Right forelimb (tissue), 1 donor: ENCODE data around the gene CRACR2B.
A peak's percentile ranks its signal among the peaks of the same experiment; 100 is the strongest.

Experiments
- DNase-seq: peaks from one replicate; pipeline ENCODE4 v3.0.0-alpha.2; 2018

Gene CRACR2B

GRCh38 chr11:811446-812245 lies 16.1 kb upstream of the CRACR2B start:
- DNase-seq: no peak

- DNase-seq: no peak
Observed at GRCh38 chr11:812390-812789, 15.3 kb upstream of the CRACR2B start.

GRCh38 chr11:813072-813455 lies 14.7 kb upstream of the CRACR2B start:
- DNase-seq: no peak

DNA sequence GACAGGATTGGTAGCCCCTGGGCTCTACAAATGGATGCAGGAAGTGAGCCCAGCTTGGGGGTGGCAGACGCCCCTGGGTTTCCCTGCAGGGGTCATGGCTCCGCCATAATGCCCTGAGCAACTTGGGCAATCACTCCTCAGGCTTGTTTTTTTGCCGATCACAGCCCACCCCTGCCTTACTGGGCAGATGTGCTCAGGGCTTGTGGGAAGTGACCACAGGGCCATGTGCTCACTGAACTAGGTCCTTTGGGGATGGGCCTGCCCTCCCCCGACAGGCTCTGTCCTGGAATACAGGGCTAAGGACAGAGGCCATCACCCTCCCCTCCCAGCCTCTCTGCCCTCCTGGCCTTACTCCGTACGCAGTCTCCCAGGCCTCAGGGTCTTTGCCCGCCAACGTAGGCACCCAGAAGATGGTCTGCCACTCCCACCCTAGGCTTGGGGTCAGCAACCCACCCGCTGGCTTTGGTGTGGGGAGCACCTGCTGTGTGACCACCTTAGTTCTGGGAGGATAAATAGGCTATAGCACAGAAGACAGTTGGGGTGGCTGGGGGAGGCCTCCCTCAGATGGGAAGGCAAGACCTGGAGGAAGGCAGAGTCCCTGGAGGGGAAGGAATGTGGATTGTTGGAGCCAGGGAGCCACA lies 14.1 kb upstream of the CRACR2B start:
- DNase-seq: no peak

GRCh38 chr11:815675-816432 lies 11.9 kb upstream of the CRACR2B start:
- DNase-seq: no peak

DNA sequence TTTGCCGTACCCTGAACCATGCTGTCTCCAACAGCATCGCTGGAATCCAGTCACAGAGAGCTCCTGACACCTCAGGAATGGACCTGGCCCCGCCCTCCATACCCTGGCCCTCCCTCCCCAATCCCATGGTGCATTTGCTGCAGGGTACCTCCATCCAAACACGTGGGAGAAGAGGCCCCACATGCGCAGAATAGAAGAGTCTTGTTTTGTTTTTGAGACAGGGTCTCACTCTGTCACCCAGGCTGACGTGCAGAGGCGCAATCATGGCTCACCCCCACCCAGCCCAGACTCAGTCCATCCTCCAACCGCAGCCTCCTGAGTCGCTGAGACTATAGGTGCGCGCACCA lies 11.3 kb upstream of the CRACR2B start:
- DNase-seq: no peak

GRCh38 chr11:818396-819128 lies 9.2 kb upstream of the CRACR2B start, which contains the start of gene PNPLA2:
PNPLA2 (plus strand) TSS chr11:818914; CDS start chr11:819719, 805 bp downstream.
- no peak for DNase-seq

DNA sequence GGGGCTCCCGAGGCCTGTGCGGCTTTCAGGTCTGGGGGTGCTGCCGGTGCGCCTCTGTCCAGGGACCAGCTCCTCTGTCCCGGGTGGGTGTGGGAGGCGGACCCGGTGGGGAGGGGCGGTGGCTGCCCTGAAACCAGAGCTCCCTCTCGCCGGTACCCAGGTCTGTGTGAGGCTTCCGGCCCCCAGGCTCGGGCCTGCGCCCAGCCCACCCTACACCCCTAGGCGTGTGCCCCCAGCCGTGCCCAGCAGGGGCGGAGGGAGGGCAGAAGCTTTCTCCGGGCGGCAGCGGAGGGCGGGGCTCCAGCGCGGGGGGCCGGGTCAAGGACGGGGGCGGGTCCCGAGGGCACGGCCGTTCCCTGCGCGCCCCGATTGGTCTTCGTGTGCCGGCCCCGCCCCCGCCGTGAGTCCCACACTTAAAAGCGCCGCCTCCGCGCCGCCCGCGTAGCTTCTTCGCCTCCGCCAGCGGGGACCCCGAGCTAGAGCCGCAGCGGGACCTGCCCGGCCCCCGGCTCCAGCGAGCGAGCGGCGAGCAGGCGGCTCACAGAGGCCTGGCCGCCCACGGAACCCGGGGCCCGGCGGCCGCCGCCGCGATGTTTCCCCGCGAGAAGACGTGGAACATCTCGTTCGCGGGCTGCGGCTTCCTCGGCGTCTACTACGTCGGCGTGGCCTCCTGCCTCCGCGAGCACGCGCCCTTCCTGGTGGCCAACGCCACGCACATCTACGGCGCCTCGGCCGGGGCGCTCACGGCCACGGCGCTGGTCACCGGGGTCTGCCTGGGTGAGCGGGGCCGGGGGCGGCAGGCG lies 8.4 kb upstream of the CRACR2B start:
- DNase-seq: peak; percentile 93

DNA sequence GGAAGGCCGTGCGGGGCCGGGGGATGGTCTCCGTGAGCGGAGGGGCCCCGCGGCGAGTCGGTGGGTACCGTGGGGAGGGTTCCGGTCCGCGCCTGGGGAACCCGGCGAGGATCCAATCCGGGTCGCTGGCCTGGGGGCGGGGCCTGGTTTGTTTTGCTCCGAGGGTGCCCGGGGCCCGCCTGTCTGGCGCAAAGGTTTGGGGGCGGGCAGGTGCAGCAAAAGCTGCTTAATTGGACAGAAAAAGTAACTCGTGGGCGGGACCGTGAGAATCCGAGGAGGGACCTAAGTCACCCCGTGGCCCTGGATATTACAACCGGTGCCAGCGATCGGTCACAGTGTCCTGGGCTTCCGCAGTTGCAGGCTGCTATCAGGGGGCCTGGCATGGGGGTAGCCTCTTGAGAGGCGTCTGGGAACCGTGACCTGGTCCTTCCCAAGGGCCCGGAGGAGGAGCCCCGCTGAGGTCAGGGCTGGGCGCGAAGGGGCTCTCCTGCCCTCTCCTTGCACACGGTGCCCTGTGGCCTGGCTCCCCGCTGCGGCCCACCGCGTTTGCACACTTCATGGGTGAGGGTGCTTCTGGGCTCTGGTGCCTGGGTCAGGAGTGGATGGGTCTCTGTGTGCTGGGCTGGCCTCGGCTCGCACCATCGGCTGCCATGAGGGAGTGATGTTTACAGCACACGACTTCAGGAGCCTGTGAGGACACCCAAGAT lies 7.6 kb upstream of the CRACR2B start:
- DNase-seq: peak; percentile 72

- no peak for DNase-seq
Observed at GRCh38 chr11:820655-821511, 6.8 kb upstream of the CRACR2B start.

GRCh38 chr11:821512-822371 lies 6.0 kb upstream of the CRACR2B start:
- DNase-seq: no peak

DNA sequence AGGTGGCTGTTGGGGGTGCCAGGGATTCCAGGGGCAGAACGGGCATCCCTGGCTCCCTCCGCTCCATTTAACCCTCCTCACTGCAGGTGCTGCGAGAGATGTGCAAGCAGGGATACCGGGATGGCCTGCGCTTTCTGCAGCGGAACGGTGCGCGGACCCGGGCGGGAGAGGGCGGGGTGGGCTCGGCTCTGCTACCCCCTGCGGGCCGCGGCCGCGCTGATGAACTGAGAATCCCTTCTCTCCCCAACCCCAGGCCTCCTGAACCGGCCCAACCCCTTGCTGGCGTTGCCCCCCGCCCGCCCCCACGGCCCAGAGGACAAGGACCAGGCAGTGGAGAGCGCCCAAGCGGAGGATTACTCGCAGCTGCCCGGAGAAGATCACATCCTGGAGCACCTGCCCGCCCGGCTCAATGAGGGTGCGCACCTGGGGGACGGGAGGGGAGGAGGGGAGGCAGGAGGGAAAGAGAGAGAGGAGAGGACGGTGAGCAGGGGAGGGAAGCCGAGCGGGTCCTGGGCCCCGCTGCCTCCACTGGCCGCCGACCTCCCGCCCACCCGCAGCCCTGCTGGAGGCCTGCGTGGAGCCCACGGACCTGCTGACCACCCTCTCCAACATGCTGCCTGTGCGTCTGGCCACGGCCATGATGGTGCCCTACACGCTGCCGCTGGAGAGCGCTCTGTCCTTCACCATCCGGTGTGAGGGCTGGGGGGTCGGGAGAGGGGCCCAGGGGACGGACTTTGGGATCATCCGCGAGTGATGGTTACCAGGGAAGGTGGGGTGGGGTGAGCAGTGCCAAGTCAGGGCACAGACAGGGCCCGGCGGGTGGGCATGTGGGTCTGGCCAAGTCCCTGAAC lies 4.1 kb upstream of the CRACR2B start:
- no peak for DNase-seq

DNA sequence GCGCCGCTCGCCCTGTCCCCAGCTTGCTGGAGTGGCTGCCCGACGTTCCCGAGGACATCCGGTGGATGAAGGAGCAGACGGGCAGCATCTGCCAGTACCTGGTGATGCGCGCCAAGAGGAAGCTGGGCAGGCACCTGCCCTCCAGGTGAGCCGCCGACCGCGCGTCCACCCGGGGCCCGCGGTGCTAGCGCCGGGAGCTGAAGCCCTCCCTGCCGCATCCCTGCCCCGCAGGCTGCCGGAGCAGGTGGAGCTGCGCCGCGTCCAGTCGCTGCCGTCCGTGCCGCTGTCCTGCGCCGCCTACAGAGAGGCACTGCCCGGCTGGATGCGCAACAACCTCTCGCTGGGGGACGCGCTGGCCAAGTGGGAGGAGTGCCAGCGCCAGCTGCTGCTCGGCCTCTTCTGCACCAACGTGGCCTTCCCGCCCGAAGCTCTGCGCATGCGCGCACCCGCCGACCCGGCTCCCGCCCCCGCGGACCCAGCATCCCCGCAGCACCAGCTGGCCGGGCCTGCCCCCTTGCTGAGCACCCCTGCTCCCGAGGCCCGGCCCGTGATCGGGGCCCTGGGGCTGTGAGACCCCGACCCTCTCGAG lies 3.3 kb upstream of the CRACR2B start:
- DNase-seq: no peak

DNA sequence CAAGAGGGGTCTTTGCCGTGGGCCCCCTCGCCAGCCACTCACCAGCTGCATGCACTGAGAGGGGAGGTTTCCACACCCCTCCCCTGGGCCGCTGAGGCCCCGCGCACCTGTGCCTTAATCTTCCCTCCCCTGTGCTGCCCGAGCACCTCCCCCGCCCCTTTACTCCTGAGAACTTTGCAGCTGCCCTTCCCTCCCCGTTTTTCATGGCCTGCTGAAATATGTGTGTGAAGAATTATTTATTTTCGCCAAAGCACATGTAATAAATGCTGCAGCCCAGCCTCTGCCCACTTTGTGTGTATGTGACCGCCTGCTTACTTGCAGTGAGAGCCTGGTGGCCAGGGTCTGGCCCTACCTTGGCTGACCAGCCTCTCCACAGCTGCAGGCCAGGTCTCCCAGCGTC lies 2.8 kb upstream of the CRACR2B start:
- DNase-seq: no peak

GRCh38 chr11:825366-826226 lies 2.1 kb upstream of the CRACR2B start:
- DNase-seq: no peak

DNA sequence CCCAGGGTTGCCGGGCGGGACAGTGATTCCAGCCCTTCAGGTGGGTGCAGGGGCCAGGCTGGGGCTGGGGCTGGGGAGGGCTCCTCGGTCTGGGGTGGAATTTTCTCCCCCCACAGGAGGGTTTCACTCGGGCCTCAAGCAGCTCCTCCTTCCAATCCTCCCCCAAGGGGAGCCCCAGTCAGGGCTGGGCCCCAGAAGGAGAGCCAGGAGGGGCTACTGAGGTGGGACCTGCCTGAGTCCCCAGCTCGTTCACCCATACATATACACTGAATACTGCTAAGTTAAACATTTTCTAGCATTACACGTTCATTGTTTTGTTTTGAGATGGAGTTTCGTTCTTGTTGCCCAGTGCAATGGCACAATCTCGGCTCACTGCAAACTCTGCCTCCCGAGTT lies 1.5 kb upstream of the CRACR2B start:
- no peak for DNase-seq

- no peak for DNase-seq
Observed at GRCh38 chr11:826836-827145, 928 bp upstream of the CRACR2B start.
